ENCODE results near the gene EFCAB12. TPM values are rescaled to one million over a fixed set of nuclear protein-coding genes. Genes with fewer than 3 reads are reported as not detected.
"Not testable (repeated sequence)": the region's sequence is repeated elsewhere in the genome, so short reads cannot be mapped to it uniquely, and the experiment has no call there.

EFCAB12 gene
- total RNA-seq, 2 donors from 2014 or later, result 0.82 to 0.93 TPM

DNA sequence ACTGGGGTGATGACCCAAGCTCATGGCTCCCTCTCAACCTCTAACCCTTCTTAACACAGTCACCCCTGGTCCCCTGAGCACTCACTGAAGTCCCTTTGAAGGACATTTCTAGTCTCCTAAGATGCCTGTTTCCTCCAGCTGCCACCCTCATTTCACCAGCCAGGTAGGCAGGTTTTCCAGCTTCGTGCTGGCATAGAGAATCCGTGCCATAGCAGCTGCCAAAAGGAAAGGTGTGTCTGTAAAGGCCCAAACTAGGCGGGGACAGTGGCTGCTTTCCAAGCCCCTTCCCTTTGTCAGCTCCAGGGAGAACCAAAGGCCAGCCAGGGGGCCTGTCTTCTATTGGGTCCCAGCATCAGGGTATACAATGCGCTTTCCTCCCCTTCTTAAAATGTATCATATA, 36.9 kb downstream of the EFCAB12 start:
- H3K9me3 Mint-ChIP-seq; ATAC-seq; DNase-seq (ENCODE audit: low spot score in 2 of 2): not testable (repeated sequence)
- Mint-ChIP-seq H3K36me3 (peaks cover 0 to 12% of the 10 kb centered on the region in 2 donors), H3K27ac (peak overlapping the region; percentile 48 to 83)

DNA sequence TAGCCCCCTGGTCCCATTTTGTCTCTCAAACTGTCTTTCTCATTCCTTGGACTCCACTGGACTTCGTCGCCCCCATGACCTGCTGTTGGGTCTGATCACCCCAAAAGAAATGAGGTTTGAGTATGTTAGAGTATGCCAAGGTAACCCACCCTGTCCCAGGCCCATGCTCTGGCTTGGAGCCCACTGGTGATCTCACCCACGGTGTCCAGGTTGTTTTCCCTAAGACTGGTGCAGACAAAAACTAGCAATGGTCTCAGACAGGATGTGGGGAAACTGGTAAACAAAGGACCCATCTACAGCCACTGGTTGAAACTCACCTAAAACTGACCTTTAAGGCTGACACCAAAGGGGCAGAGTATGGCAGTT, 38.9 kb downstream of the EFCAB12 start:
- ATAC-seq (no peak), DNase-seq (ENCODE audit: low spot score in 2 of 2) (no peak)
- peaks cover 0 to 12% of the 10 kb centered on the region in 2 donors for H3K36me3 Mint-ChIP-seq
- H3K9me3 Mint-ChIP-seq, result no peaks in the 10 kb centered on the region
- H3K27ac Mint-ChIP-seq, result peak overlapping the region in 1 of 2 donors; percentile 44

DNA sequence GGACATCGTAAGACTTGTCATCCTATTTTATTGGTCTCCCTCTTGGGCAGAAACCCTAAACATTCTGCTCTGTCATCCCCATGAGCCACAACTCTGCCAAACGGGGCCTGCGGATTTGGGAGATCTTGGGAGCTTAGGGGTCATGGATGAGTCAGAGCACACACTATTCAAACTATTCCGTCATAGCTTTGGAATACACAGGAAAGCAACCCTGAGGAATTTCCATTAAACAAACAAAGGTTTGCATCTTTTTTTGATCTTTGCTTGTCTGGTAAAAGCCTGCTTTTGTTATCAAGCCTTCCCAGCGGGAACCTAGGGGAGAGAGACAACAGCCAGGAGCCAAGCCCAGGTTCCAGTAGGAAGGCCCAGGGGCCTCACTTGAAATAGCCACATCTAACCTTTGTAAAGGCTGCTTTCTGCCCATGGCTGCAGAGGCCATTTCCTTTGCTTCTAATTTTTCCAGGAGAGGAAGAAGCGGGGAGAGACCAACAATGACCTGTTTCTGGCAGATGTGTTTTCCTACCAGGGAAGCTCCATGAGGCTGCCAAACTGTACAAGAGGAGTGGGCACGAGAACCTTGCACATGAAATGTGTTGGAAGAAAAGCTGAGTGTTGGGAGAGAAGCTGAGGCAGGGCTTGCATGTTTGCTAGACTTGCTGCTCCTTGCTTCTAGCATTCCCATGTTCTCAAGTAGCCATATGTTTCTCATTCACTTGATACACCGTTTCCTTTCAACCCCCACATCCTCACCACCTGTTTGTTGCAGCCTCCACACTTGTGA, 39.5 kb downstream of the EFCAB12 start:
- not testable (repeated sequence) for ATAC-seq; H3K27ac Mint-ChIP-seq; DNase-seq (ENCODE audit: low spot score in 2 of 2); H3K9me3 Mint-ChIP-seq
- H3K36me3 Mint-ChIP-seq, result peaks cover 0 to 12% of the 10 kb centered on the region in 2 donors

DNA sequence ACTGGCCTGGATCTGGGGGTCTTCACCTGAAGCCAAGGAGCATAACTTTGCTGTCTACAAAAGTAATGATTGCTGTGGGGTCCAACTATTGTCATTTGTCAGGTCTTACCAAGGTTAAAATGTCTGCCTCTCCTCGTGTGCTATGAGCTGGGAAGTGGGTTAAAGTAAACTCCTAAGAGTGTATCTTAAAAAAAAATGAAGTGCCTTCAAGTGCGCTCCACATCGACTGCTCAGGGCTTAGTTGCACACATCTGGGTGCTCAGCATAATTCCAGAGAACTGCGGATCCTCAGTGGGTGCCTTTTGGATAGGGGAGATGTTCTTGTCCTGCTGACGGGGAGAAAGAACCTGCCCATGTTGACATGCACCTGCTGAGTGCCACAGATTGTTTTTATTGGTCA, 40.9 kb downstream of the EFCAB12 start:
- H3K27ac Mint-ChIP-seq, result no peak overlapping the region
- DNase-seq (ENCODE audit: low spot score in 2 of 2) (no peak), ATAC-seq (no peak)
- peaks cover 0 to 5% of the 10 kb centered on the region in 2 donors for H3K36me3 Mint-ChIP-seq
- H3K9me3 Mint-ChIP-seq, result no peaks in the 10 kb centered on the region

DNA sequence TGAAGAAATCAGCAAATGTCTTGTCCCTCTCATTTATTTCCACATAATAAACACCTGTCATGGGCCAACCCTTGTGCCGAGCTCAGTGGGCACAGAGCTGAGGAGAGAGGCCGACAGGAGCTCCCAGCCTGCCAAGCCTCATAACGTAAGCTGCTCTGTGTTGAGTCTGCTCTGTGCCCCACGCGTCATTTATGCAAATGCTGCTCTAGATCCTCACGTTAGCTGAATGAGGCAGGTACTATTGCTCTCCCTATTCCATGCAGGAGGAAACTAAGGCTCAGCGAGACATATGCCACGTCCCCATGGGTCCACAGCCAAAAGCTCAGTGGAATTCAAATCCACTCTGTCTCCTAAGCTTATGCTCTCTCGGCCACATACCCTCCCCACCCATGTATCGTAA, 41.5 kb downstream of the EFCAB12 start:
- no peaks in the 10 kb centered on the region for H3K9me3 Mint-ChIP-seq
- no peak for ATAC-seq
- no peak for DNase-seq (ENCODE audit: low spot score in 2 of 2)
- peak overlapping the region in 1 of 2 donors; percentile 11 for H3K27ac Mint-ChIP-seq
- H3K36me3 Mint-ChIP-seq, result peaks cover 0 to 5% of the 10 kb centered on the region in 2 donors

DNA sequence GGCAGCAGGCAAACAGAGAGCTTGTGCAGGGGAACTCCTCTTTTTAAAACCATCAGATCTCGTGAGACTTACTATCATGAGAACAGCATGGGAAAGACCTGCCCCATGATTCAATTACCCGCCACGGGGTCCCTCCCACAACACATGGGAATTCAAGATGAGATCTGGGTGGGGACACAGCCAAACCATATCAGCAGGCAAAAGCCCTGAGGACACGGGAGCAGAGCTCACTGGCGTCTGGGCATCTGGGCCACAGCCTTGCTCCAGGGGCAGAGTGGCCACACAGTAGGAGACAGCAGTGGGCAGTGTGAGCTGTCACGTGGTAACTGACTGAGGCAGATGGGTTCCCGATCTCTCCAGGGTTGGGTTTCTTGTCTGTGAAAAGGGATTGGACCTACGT, 42.9 kb downstream of the EFCAB12 start:
- not testable (repeated sequence) for ATAC-seq; H3K36me3 Mint-ChIP-seq; DNase-seq (ENCODE audit: low spot score in 2 of 2); H3K9me3 Mint-ChIP-seq
- H3K27ac Mint-ChIP-seq, result peak overlapping the region in 1 of 2 donors; percentile 25

DNA sequence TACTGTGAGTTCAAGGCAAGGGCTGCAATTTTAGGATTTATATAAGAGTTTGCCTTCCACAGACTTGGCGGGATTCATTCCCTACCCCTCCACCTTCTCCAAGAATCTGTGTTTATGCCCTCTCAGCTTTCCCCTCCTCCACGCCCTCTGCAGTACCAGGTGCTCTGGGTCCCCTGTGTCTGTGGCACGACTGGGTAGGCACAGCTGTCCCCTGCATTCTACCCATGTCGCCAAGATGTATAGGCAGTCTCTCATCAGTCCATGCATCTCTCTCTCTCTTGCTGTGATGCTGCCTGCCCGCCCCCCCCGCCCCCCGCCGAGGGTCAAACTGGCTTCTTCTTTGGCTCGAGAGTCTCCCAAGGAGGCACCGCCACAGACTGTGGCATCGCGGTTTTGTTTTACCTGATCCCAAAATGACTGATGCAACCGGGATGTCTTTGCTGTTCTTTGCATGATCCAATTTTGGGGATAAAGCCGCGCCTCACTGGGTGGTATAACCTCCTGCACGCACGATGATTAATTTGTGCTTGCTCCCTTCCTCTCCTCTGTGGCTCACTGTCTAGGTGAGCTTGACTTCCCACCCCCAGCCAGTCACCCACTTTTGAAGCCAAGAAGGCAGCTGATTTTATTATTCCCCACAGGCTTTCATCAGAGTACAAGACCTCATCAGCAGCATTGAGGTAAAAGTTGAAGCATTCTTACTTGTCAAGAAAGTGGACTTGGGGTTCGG, 43.7 kb downstream of the EFCAB12 start:
- ATAC-seq, result no peak
- Mint-ChIP-seq H3K36me3 (no peaks in the 10 kb centered on the region), H3K27ac (peak overlapping the region in 1 of 2 donors; percentile 25), H3K9me3 (no peaks in the 10 kb centered on the region)
- DNase-seq (ENCODE audit: low spot score in 2 of 2), result no peak

DNA sequence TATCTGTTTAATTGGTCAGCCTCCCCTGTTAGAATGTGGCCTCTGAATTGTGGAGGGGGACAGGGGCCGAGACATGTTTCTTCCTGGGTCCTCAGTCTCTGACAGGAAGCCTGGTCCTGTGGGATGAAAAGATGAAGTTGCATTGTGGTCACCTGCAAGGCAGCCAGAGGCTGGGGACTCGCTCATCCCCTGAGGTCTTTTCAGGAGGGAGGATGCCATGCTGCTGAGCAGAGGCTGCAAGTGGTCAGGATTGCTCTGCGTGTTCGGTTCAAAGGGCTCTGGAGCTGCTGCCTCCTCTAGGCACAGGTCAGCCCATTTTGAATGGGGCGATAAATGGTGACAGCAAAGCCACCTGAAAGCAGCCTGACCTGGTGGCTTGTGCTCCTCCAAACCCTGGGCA, 44.3 kb downstream of the EFCAB12 start:
- not testable (repeated sequence) for ATAC-seq; H3K27ac Mint-ChIP-seq; H3K36me3 Mint-ChIP-seq; DNase-seq (ENCODE audit: low spot score in 2 of 2); H3K9me3 Mint-ChIP-seq

DNA sequence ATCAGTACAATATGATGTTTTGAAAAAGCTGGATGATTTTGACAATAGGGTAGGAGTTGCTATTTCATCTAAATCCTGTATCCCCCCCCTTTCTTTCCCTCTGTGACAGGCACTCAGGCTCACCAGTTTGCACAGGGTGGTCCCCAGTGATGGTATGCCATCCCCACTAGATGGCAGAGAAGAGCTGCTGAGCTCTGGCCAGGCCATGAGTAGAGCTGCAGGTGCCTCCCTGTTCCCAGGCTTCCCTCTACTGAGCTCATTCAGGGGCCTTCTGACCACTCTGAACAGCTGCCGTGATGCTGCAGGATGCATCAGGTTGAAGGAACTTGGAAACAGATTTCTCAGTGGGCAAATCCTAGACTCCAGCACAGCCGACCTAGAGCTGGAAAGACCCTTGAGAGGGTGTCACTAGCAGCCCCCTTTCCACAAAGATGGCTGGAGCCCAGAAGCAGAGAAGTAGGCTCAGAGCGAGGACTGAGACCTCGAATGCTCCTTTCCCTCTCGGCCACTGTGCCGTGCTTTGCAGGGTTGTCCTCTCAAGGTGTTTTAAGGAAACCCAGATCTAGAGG, 45.1 kb downstream of the EFCAB12 start:
- DNase-seq (ENCODE audit: low spot score in 2 of 2), result peak in 1 of 2 donors; percentile 51
- Mint-ChIP-seq H3K36me3 (no peaks in the 10 kb centered on the region), H3K27ac (peak overlapping the region in 1 of 2 donors; percentile 29), H3K9me3 (no peaks in the 10 kb centered on the region)
- peak; percentile 86 to 88 for ATAC-seq

DNA sequence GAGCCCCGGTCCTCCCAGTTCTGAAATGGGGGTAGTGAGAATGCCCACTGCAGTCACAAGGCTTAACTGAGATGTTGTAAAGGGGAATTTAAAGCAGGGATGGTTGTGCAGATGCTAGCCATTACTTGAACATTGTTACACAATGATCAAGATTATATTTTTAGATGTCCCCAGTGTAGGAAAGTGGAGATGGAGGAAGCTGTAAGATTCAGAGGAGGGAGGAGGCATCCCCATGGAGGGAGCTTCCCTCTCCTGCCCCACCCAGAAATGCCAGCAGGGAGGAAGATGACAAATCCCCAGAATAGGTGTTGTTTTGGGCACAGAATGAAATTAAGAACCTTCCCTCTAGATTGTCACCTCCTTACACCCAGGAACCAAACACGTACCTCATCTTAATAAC, 46.1 kb downstream of the EFCAB12 start:
- ATAC-seq (no peak), DNase-seq (ENCODE audit: low spot score in 2 of 2) (no peak)
- Mint-ChIP-seq H3K9me3 (no peaks in the 10 kb centered on the region), H3K27ac (no peak overlapping the region), H3K36me3 (no peaks in the 10 kb centered on the region)

DNA sequence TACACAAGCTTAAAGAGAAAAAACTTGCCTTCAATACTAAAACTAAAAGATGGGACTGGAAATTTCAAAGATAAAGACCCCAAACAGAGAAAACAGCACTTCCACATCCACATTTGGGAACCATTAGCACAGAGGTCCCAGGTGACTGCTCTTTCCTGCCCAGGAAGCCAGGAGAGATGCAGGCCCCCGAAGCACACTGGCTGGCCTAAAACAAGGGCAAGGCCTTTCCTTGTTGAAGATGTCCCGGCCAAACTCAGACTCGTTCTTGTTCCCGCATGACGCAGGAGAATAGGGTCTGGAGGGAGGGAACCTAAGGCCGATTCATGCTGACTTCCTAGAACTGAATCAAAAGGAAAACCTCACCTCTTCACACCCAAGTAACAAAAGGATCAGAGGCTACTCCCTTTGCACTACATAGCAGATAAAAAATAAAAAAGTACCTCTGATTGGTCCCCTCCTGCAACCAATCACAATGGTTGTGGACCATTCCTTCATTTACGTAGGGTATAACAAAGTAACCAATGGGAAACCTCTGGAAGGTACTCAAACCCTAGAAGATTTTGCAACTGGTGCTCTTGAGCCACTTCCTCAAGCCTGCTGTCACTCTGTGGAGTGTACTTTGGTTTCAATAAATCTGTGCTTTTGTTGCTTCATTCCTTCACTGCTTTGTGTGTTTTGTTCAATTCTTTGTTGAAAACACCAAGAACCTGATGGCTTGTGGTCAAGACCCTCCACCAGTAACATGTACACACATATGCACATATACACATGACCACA, 48.7 kb downstream of the EFCAB12 start:
- ATAC-seq (no peak), DNase-seq (ENCODE audit: low spot score in 2 of 2) (no peak)
- Mint-ChIP-seq H3K9me3 (no peaks in the 10 kb centered on the region), H3K36me3 (no peaks in the 10 kb centered on the region), H3K27ac (no peak overlapping the region)

DNA sequence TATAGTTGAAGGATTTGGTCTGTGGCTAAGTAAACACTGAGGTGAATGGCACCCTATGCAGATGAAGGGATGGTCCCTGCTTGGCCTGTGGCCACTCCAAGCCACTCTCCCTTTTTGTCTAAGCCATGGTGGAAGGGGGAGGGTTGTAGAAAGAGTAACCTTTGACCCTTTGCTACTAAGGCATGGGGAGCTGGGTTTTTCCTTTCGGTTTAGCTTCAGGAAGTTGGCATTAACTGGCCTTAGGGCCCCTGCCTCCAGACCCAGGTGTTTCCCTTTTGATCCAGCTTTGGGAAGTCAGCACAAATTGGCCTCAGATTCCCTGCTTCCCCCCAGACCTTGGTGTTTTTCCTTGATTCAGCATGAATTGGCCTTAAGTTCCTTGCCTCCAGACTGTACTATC, 49.5 kb downstream of the EFCAB12 start:
- H3K36me3 Mint-ChIP-seq, result no peaks in the 10 kb centered on the region
- H3K9me3 Mint-ChIP-seq, result no peaks in the 10 kb centered on the region
- H3K27ac Mint-ChIP-seq, result no peak overlapping the region
- DNase-seq (ENCODE audit: low spot score in 2 of 2) (no peak), ATAC-seq (peak in 1 of 2 donors; percentile 37)

DNA sequence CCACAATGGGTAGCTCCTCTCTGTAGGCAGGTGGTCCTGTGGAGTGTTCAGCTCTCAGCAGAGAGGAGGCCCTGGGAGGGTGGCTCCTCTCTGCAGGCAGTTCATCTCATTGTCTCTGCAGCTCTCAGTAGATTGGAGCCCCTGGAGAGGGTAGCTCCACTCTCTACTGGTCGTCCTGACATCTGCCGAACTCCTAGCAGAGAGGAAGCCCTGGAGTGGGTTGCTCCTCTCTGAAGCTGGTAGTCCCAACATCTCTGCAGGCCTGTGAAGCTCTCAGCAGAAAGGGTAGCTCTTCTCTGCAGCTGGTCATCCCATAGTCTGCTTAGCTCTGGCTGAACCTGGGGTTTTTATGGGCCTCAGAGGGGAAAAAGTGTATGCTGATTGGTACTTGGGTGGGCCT, 50.8 kb downstream of the EFCAB12 start:
- Mint-ChIP-seq H3K27ac (no peak overlapping the region), H3K9me3 (no peaks in the 10 kb centered on the region), H3K36me3 (no peaks in the 10 kb centered on the region)
- no peak for ATAC-seq
- DNase-seq (ENCODE audit: low spot score in 2 of 2), result no peak

DNA sequence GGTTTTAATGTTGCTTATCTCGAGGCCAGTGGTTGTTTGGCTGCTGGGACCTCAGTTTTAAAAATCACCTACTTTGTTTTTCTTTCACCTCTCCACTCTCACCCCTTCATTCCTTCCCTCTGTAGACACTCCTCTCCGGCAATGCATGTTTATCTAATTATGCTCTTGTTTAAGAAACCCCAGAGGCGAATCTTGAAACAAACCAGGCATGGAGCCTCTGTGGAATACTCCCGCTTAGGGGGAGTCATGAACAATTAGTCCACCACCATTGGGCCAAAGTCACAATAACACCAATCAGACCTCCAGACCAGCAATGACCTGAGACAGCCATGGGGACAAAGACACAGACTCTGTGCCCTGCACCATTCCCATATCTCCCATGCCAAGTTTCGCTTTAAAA, 53.3 kb downstream of the EFCAB12 start:
- DNase-seq (ENCODE audit: low spot score in 2 of 2) (no peak), ATAC-seq (no peak)
- Mint-ChIP-seq H3K9me3 (no peaks in the 10 kb centered on the region), H3K36me3 (no peaks in the 10 kb centered on the region), H3K27ac (no peak overlapping the region)

DNA sequence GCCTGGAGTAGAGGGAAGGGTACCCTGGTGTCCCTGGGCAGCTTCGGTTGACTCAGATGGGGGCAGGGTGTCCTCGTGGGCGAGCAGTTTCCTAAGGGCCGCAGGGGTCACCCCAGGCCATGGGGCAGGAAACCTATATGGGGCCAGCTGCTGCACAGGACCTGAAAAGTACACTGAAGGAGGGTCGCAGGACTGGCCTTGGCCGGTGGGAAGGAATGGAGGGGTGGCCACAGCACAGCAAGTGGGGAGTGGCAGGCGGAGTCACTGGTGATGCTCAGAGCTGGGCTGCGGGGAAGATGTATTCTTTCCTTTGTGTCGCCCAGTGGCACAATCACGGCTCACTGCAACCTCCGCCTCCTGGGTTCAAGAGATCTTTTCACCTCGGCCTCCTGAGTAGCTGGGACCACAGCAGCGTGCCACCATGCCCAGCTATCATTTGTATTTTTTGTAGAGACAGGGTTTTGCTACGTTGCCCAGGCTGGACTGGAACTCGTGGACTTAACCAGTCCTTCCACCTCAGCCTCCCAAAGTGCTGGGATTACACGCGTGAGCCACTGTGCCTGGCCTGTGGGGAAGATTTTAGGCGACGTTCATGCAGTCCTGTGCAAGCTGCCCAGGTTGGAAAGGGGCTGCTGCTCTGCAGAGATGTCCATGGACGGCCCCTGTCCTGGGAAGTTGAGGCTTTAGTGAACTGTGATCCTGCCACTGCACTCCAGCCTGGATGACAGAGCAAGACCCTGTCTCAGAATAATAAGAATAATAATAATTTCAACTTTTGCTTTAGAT, 57.2 kb downstream of the EFCAB12 start:
- H3K9me3 Mint-ChIP-seq, result no peaks in the 10 kb centered on the region
- H3K27ac Mint-ChIP-seq, result no peak overlapping the region
- no peaks in the 10 kb centered on the region for H3K36me3 Mint-ChIP-seq
- ATAC-seq (peak in 1 of 2 donors; percentile 16), DNase-seq (ENCODE audit: low spot score in 2 of 2) (no peak)

All from activated naive CD4-positive, alpha-beta T cell treated with anti-CD3 and anti-CD28 coated beads, Interleukin-2, amount 50 U/mL, for 72 hours (primary cell).